ENCODE measurements around the gene NF2.

DNA sequence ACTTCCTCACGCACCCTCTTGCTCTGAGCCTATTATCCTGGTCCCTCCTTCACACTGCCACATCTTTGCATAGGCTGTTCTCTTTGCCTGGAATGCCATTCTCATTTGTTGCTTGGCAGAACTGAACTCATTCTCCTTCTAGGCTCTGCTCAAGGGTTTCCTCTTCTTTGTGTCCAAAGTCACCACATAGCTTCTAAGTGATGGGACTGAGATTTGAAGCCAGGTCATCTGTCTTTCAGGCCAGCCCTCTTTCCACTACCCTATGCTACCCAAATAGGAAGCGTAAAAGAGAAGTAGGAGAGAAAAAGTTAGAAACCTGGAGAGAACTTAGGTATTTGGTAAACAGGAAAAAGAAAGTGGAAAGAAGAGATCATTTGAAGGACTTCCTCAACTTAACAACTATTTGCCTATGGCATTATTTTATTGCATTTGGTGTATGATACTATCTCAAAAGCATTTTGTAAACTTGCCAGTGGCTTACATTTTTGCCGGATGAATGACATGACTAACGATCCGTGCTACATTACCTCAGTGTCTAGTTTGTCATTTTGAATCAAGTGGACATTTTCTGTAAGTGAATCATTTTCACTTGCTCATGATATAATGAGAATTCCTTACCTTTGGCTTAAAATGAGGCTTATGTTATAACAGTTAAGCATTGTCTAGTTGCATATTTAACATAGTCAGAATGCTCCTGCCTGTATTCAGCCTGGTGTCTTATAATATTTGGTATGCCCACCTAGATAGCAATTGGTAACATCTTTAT lies 18.5 kb downstream of the NF2 start:
- TF ChIP-seq POLR2A (IDR thresholded peaks at IDR 0.05; ENCODE audit: low read depth, low read length): no peak
- no peak for TF ChIP-seq POLR2AphosphoS5 (IDR thresholded peaks at IDR 0.05; ENCODE audit: low read depth, low read length)
- no peak for TF ChIP-seq POU2F2 (IDR thresholded peaks at IDR 0.05; ENCODE audit: low read depth, low read length)
- TF ChIP-seq SPI1 (IDR thresholded peaks at IDR 0.05; ENCODE audit: low read depth, low read length): no peak
- no peak for TF ChIP-seq TAF1 (IDR thresholded peaks at IDR 0.05; ENCODE audit: low read depth, low read length)
- TF ChIP-seq PAX5 (IDR thresholded peaks at IDR 0.05; ENCODE audit: insufficient read depth, low read length, severe bottlenecking): no peak
